IMR-90 (cell line): ENCODE measurements around the gene TMEM209. TPM values are rescaled to one million over a fixed set of nuclear protein-coding genes. Genes with fewer than 3 reads are reported as not detected.

Experiments
- ATAC-seq: fragments of 200-7000 bp; cut with Tn5 transposase; 2 replicates; pipeline ENCODE4 v1.9.1; 2020; ENCODE audit warnings: low read depth, mild to moderate bottlenecking, moderate library complexity
- BruUV-seq: library from RNA; stranded (reverse); fragments of 400-500 nt; replicated peaks from 2 replicates; lab custom pipeline; 2021; lab: Mats Ljungman, UMichigan
- CTCF ChIA-PET: fragments of 300-600 bp; formaldehyde crosslinking; extraction: SDS; loops from one replicate; lab custom pipeline; 2021; ENCODE audit warnings: antibody characterized with exemption; lab: Yijun Ruan, JAX
- POLR2A ChIA-PET: fragments of 300-600 bp; sonication (Branson Sonifier 250); formaldehyde crosslinking; loops from one replicate; lab custom pipeline; 2022; ENCODE audit warnings: antibody characterized with exemption; ENCODE audit not compliant: unreplicated experiment; lab: Charles Lee
- DNase-seq: peaks from one replicate; pipeline ENCODE4 v3.0.0; 2013
- H2AFZ ChIP-seq: replicated peaks from 2 replicates; pipeline ENCODE3; 2013; ENCODE audit warnings: low read length, mild to moderate bottlenecking; ENCODE audit not compliant: poor library complexity
- H2AK5ac ChIP-seq: 2 replicates; pipeline ENCODE4 v1.6.1; 2013; ENCODE audit warnings: low read depth, low read length, inconsistent platforms
- H2AK9ac ChIP-seq: replicated peaks from 2 replicates; pipeline ENCODE3; 2013; ENCODE audit warnings: mild to moderate bottlenecking, low read depth, low read length, moderate library complexity; ENCODE audit not compliant: poor library complexity
- H2BK120ac ChIP-seq: 2 replicates; pipeline ENCODE4 v1.6.1; 2013; ENCODE audit warnings: low read depth, low read length, inconsistent platforms
- H2BK15ac ChIP-seq: 3 replicates; pipeline ENCODE4 v1.6.1; 2013; ENCODE audit warnings: low read depth, low read length, inconsistent platforms
- H2BK20ac ChIP-seq: 2 replicates; pipeline ENCODE4 v1.6.1; 2013; ENCODE audit warnings: low read depth, mild to moderate bottlenecking, inconsistent platforms, low read length, moderate library complexity
- H2BK5ac ChIP-seq: 2 replicates; pipeline ENCODE4 v1.6.1; 2013; ENCODE audit warnings: mild to moderate bottlenecking, low read depth, low read length, inconsistent platforms; ENCODE audit not compliant: poor library complexity, severe bottlenecking
- H3K14ac ChIP-seq: replicated peaks from 2 replicates; pipeline ENCODE4 v1.6.1; 2013; ENCODE audit warnings: low read depth, low read length, inconsistent platforms
- H3K18ac ChIP-seq: 2 replicates; pipeline ENCODE4 v1.6.1; 2013; ENCODE audit warnings: low read depth, low read length, control low read depth
- H3K23ac ChIP-seq: 2 replicates; pipeline ENCODE4 v1.6.1; 2013; ENCODE audit warnings: low read depth, low read length, inconsistent platforms
- H3K27ac ChIP-seq: 2 replicates; pipeline ENCODE4 v1.5.1; 2013; ENCODE audit warnings: mild to moderate bottlenecking, control low read depth, low read length; ENCODE audit not compliant: insufficient read depth
- H3K27me3 ChIP-seq: 2 replicates; pipeline ENCODE4 v1.6.1; 2013; ENCODE audit warnings: low read length; ENCODE audit not compliant: control insufficient read depth, insufficient read depth
- H3K36me3 ChIP-seq: 2 replicates; pipeline ENCODE4 v1.6.1; 2013; ENCODE audit warnings: low read length, mixed read lengths; ENCODE audit not compliant: control insufficient read depth, insufficient read depth
- H3K4ac ChIP-seq: 2 replicates; pipeline ENCODE4 v1.6.1; 2013; ENCODE audit warnings: low read depth, low read length, inconsistent platforms
- H3K4me1 ChIP-seq: 2 replicates; pipeline ENCODE4 v1.6.1; 2013; ENCODE audit warnings: low read length, mixed read lengths; ENCODE audit not compliant: control insufficient read depth, insufficient read depth
- H3K4me2 ChIP-seq: 2 replicates; pipeline ENCODE4 v1.6.1; 2013; ENCODE audit warnings: low read depth, mild to moderate bottlenecking, control low read depth, low read length, moderate library complexity
- H3K4me3 ChIP-seq: 2 replicates; pipeline ENCODE4 v1.5.1; 2013; ENCODE audit warnings: low read depth, mild to moderate bottlenecking, control low read depth, low read length, moderate library complexity; ENCODE audit not compliant: insufficient read depth
- H3K56ac ChIP-seq: 2 replicates; pipeline ENCODE4 v1.6.1; 2013; ENCODE audit warnings: low read length, inconsistent platforms; ENCODE audit not compliant: insufficient read depth; ENCODE audit errors: extremely low read depth
- H3K79me1 ChIP-seq, 2 experiments: 2 replicates each; pipeline ENCODE4 v1.6.1; 2013; ENCODE audit warnings: low read length in 2 of 2, inconsistent platforms in 1 of 2, low read depth in 1 of 2
- H3K9ac ChIP-seq: 2 replicates; pipeline ENCODE4 v1.6.1; 2013; ENCODE audit warnings: low read depth, low read length, control low read depth
- H3K9me1 ChIP-seq: 2 replicates; pipeline ENCODE4 v1.6.1; 2013; ENCODE audit warnings: low read length, inconsistent platforms; ENCODE audit not compliant: insufficient read depth
- H3K9me3 ChIP-seq: 2 replicates; pipeline ENCODE4 v1.6.1; 2013; ENCODE audit warnings: low read length; ENCODE audit not compliant: control insufficient read depth, insufficient read depth
- H4K20me1 ChIP-seq: 2 replicates; pipeline ENCODE4 v1.6.1; 2013; ENCODE audit warnings: low read length, inconsistent platforms; ENCODE audit not compliant: insufficient read depth
- H4K5ac ChIP-seq: 2 replicates; pipeline ENCODE4 v1.6.1; 2013; ENCODE audit warnings: mild to moderate bottlenecking, low read depth, low read length, control low read depth
- H4K8ac ChIP-seq, 2 experiments: 2 replicates each; pipeline ENCODE4 v1.6.1; 2013; ENCODE audit warnings: low read depth in 2 of 2, low read length in 2 of 2, control low read depth in 1 of 2, inconsistent platforms in 1 of 2
- H4K91ac ChIP-seq: 2 replicates; pipeline ENCODE4 v1.6.1; 2013; ENCODE audit warnings: low read depth, low read length, inconsistent platforms; ENCODE audit not compliant: insufficient read depth
- BHLHE40 ChIP-seq: fragments of 150-350 bp; IDR thresholded peaks from 2 replicates; pipeline ENCODE4 v1.6.1; 2016; ENCODE audit warnings: mild to moderate bottlenecking, low read depth, low read length
- CEBPB ChIP-seq: IDR thresholded peaks from 2 replicates; pipeline ENCODE4 v1.6.1; 2012; ENCODE audit warnings: low read depth, low read length, improper control_type of control experiment
- CHD1 ChIP-seq: IDR thresholded peaks from 2 replicates; pipeline ENCODE4 v1.6.1; 2012; ENCODE audit warnings: low read depth, low read length, improper control_type of control experiment
- FOS ChIP-seq: fragments of 150-350 bp; IDR thresholded peaks from 2 replicates; pipeline ENCODE4 v1.6.1; 2016; ENCODE audit warnings: low read depth, low read length
- MAFK ChIP-seq: IDR thresholded peaks from 2 replicates; pipeline ENCODE4 v1.6.1; 2012; ENCODE audit warnings: low read depth, low read length, improper control_type of control experiment
- NFE2L2 ChIP-seq: fragments of 150-350 bp; IDR thresholded peaks from 2 replicates; pipeline ENCODE4 v1.6.1; 2016; ENCODE audit warnings: low read depth, mild to moderate bottlenecking, low read length
- POLR2A ChIP-seq: IDR thresholded peaks from 2 replicates; pipeline ENCODE4 v1.6.1; 2012; ENCODE audit warnings: mild to moderate bottlenecking, low read depth, low read length
- RAD21 ChIP-seq: IDR thresholded peaks from 2 replicates; pipeline ENCODE4 v1.6.1; 2012; ENCODE audit warnings: low read length, improper control_type of control experiment
- RCOR1 ChIP-seq: IDR thresholded peaks from 2 replicates; pipeline ENCODE4 v1.6.1; 2012; ENCODE audit warnings: mild to moderate bottlenecking, low read length, improper control_type of control experiment; ENCODE audit not compliant: insufficient replicate concordance
- SMC3 ChIP-seq: fragments of 150-350 bp; IDR thresholded peaks from 2 replicates; pipeline ENCODE4 v1.6.1; 2016; ENCODE audit warnings: low read depth, mild to moderate bottlenecking, antibody characterized with exemption, low read length, moderate library complexity
- WGBS, 2 experiments: methylation state at CpG; one replicate each; pipeline versions ENCODE4 v1.1.5 to v1.1.7; 2013; ENCODE audit warnings: missing lambda C conversion rate in 2 of 2; ENCODE audit not compliant: insufficient read length in 1 of 2; ENCODE audit errors: extremely low coverage in 2 of 2; 5-methylcytosine and 5-hydroxymethylcytosine counted together
- dilution Hi-C: fragments of 300-500 bp; cut with HindIII; formaldehyde crosslinking; loops from one replicate; pipeline ENCODE4 v1.14.3; 2018; ENCODE audit warnings: low sequenced_read_pairs; ENCODE audit not compliant: unreplicated experiment
- in situ Hi-C: fragments of 300-500 bp; cut with MboI; formaldehyde crosslinking; loops from 3 replicates; pipeline ENCODE4 v1.14.3; 2019; ENCODE audit warnings: low sequenced_read_pairs, inconsistent platforms, mixed read lengths
- intact Hi-C: fragments of 100-400 bp; cut with micrococcal nuclease; formaldehyde crosslinking; loops from 2 replicates; pipeline ENCODE4 v1.10.0; 2022
- polyA plus RNA-seq, 3 experiments: library from polyadenylated mRNA; depleted of rRNA; stranded (reverse); fragments of >200 nt; gene quantifications; 2 replicates each; pipeline ENCODE4 v1.2.3, GENCODE V29; 2012; ENCODE audit warnings: low replicate concordance in 1 of 3
- total RNA-seq: library from RNA; depleted of rRNA; stranded (reverse); fragments of >200 nt; gene quantifications from 2 replicates; pipeline ENCODE4 v1.2.3, GENCODE V29; 2012
- TF ChIP-seq, protein P1 (sequence below): conservative IDR thresholded peaks from 2 replicates; pipeline ENCODE4 v1.5.1; 2012; ENCODE audit warnings: mild to moderate bottlenecking, low read depth, low read length, improper control_type of control experiment
- TF ChIP-seq, protein P2 (sequence below): fragments of 150-350 bp; IDR thresholded peaks from 2 replicates; pipeline ENCODE4 v1.6.1; 2016; ENCODE audit warnings: low read depth, mild to moderate bottlenecking, low read length, moderate library complexity, borderline replicate concordance

TMEM209 gene
- total and polyA plus RNA-seq, 2 of the 4 experiments (the other 2 are of a cell fraction): 8.0 to 11.3 TPM

DNA sequence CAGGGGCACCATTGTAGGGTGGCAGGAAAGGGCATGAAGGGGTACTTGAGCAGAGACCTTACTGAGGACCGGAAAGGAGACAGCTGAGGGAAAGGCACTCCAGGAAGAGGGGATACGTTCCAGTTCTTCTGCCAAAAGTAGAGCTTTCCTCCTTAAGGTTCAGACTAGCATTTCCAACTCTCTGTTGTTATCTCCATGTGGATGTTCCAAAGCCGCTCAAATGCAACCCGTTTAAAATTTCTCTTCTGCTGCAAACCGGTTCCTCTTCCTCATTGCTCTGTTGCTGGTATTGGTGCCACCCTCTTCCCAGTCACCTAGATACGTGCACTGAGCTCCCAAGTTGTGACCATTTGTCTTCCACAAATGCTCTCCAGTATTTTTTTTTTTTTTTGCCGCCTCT, 47.5 kb downstream of the TMEM209 start:
- no peak for ATAC-seq
- Histone ChIP-seq H4K20me1 (no peaks in the 10 kb centered on the region), H3K27ac (no peak overlapping the region), H3K9me1 (no peaks in the 10 kb centered on the region), H2AK5ac (no peak overlapping the region), H3K9me3 (peaks cover 3% of the 10 kb centered on the region; the same call in 1 of the 2 replicates), H2BK15ac (no peak overlapping the region), H3K79me1 (no peaks in the 10 kb centered on the region), H3K36me3 (peaks cover 12% of the 10 kb centered on the region), H2BK5ac (no peak overlapping the region), H2AK9ac (no peak overlapping the region), H2BK120ac (no peak overlapping the region), H4K5ac (no peak overlapping the region), H2BK20ac (no peak overlapping the region), H3K9ac (no peak overlapping the region), H3K4me2 (no peak overlapping the region), H3K56ac (no peak overlapping the region), H4K91ac (no peak overlapping the region), H3K27me3 (no peaks in the 10 kb centered on the region), H3K23ac (no peak overlapping the region), H3K4me1 (no peaks in the 10 kb centered on the region), H3K18ac (no peak overlapping the region), H4K8ac (no peak overlapping the region), H3K4ac (no peak overlapping the region), H3K14ac (no peak overlapping the region), H3K4me3 (no peak overlapping the region), H2AFZ (no peak overlapping the region)
- WGBS, 2 experiments: 100% methylated on average over 1 of the region's 7 CpGs; no CpG with 5 or more reads in 1 of the 2 experiments
- TF ChIP-seq MAFK (no peak), SMC3 (no peak), POLR2A (no peak), FOS (no peak), RAD21 (no peak), RCOR1 (no peak), CEBPB (no peak), BHLHE40 (no peak), CHD1 (no peak), NFE2L2 (no peak)
- TF ChIP-seq, protein P1, sequence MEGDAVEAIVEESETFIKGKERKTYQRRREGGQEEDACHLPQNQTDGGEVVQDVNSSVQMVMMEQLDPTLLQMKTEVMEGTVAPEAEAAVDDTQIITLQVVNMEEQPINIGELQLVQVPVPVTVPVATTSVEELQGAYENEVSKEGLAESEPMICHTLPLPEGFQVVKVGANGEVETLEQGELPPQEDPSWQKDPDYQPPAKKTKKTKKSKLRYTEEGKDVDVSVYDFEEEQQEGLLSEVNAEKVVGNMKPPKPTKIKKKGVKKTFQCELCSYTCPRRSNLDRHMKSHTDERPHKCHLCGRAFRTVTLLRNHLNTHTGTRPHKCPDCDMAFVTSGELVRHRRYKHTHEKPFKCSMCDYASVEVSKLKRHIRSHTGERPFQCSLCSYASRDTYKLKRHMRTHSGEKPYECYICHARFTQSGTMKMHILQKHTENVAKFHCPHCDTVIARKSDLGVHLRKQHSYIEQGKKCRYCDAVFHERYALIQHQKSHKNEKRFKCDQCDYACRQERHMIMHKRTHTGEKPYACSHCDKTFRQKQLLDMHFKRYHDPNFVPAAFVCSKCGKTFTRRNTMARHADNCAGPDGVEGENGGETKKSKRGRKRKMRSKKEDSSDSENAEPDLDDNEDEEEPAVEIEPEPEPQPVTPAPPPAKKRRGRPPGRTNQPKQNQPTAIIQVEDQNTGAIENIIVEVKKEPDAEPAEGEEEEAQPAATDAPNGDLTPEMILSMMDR: no peak
- TF ChIP-seq, protein P2, sequence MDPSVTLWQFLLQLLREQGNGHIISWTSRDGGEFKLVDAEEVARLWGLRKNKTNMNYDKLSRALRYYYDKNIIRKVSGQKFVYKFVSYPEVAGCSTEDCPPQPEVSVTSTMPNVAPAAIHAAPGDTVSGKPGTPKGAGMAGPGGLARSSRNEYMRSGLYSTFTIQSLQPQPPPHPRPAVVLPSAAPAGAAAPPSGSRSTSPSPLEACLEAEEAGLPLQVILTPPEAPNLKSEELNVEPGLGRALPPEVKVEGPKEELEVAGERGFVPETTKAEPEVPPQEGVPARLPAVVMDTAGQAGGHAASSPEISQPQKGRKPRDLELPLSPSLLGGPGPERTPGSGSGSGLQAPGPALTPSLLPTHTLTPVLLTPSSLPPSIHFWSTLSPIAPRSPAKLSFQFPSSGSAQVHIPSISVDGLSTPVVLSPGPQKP: no peak
- dilution Hi-C loops: no loop called here
- no peak for DNase-seq
- POLR2A ChIA-PET: interaction anchor here (0.6 kb wide), 1 partner anchor 10 kb away, joined by 4 read pairs; no protein-coding TSS in a partner anchor
- BruUV-seq: no TSS peak
- CTCF ChIA-PET: no interaction called here
- in situ Hi-C loops: no loop called here
- intact Hi-C loops: no loop called here
